Subcutaneous abdominal adipose tissue (tissue), 5 donors: Measurements from ENCODE around the gene THEM5.
A peak's percentile ranks its signal among the peaks of the same experiment; 100 is the strongest.
"Not testable (repeated sequence)": the region's sequence is repeated elsewhere in the genome, so short reads cannot be mapped to it uniquely, and the experiment has no call there.

Source experiments
- H3K27ac ChIP-seq: one replicate; pipeline ENCODE4 v1.7.0; 2013; ENCODE audit warnings: low read depth, mild to moderate bottlenecking, inconsistent platforms, low read length, moderate library complexity
- H3K27me3 ChIP-seq, 5 donors: one replicate each; pipeline ENCODE4 v1.7.0; 2013; ENCODE audit warnings: low read length in 5 of 5, inconsistent platforms in 1 of 5; ENCODE audit not compliant: control insufficient read depth in 5 of 5, insufficient read depth in 4 of 5
- H3K36me3 ChIP-seq, 5 donors: one replicate each; pipeline ENCODE4 v1.7.0; 2013; ENCODE audit warnings: low read length in 5 of 5; ENCODE audit not compliant: control insufficient read depth in 5 of 5, insufficient read depth in 5 of 5
- H3K4me1 ChIP-seq, 5 donors: one replicate each; pipeline ENCODE4 v1.7.0; 2013; ENCODE audit warnings: low read length in 5 of 5, mild to moderate bottlenecking in 3 of 5, moderate library complexity in 1 of 5; ENCODE audit not compliant: control insufficient read depth in 5 of 5, insufficient read depth in 5 of 5
- H3K4me3 ChIP-seq, 5 donors: one replicate each; pipeline ENCODE4 v1.7.0; 2013; ENCODE audit warnings: low read length in 5 of 5, low read depth in 1 of 5
- H3K9ac ChIP-seq, 5 donors: one replicate each; pipeline ENCODE4 v1.7.0; 2013; ENCODE audit warnings: low read length in 5 of 5, mild to moderate bottlenecking in 4 of 5, moderate library complexity in 3 of 5
- H3K9me3 ChIP-seq, 5 donors: one replicate each; pipeline ENCODE4 v1.7.0; 2013; ENCODE audit warnings: low read length in 5 of 5; ENCODE audit not compliant: control insufficient read depth in 5 of 5
- donor health status: healthy.
- donor health status: healthy.
- donor health status: healthy.
- donor health status: healthy.
- donor health status: healthy.

THEM5 gene

GRCh38 chr1:151853411-151853943 lies at the start of gene THEM5:
TSS of gene THEM5 (minus strand) at chr1:151853712. CDS start at chr1:151853565, 147 bp downstream.
- no peak within 1 kb of the TSS for H3K27ac ChIP-seq
- no peaks in the 10 kb centered on the region for H3K36me3 ChIP-seq
- peaks cover 3 to 32% (median 12%) of the 10 kb centered on the region in 5 donors for H3K4me1 ChIP-seq
- peaks cover 0 to 3% (median 0%) of the 10 kb centered on the region in 5 donors for H3K27me3 ChIP-seq
- H3K4me3 ChIP-seq, result no peak within 1 kb of the TSS
- H3K9me3 ChIP-seq, result no peaks in the 10 kb centered on the region
- H3K9ac ChIP-seq, result no peak within 1 kb of the TSS

GRCh38 chr1:151902858-151903257 lies 49.3 kb upstream of the THEM5 start:
- H3K4me3 ChIP-seq, result no peak overlapping the region
- H3K4me1 ChIP-seq, result peaks cover 0 to 19% (median 10%) of the 10 kb centered on the region in 5 donors
- peaks cover 0 to 5% (median 0%) of the 10 kb centered on the region in 5 donors for H3K36me3 ChIP-seq
- H3K27ac ChIP-seq, result no peak overlapping the region
- H3K9me3 ChIP-seq, result peaks cover 0 to 17% (median 0%) of the 10 kb centered on the region in 5 donors
- H3K27me3 ChIP-seq, result no peaks in the 10 kb centered on the region
- H3K9ac ChIP-seq, result no peak overlapping the region

DNA sequence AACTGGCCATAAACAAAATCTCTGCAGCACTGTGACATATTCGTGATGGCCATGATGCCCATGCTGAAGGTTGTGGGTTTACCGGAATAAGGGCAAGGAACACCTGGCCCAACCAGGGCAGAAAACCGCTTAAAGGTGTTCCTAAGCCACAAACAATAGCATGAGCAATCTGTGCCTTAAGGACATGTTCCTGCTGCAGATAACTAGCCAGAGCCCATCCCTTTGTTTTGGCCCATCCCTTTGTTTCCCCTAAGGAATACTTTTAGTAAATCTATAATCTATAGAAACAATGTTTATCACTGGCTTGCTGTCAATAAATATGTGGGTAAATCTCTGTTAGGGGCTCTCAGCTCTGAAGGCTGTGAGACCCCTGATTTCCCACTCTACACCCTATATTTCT lies 47.3 kb upstream of the THEM5 start:
- peaks cover 0 to 23% (median 12%) of the 10 kb centered on the region in 5 donors for H3K4me1 ChIP-seq
- not testable (repeated sequence) for H3K9me3 ChIP-seq, H3K9ac ChIP-seq, H3K4me3 ChIP-seq, H3K36me3 ChIP-seq, H3K27me3 ChIP-seq, H3K27ac ChIP-seq

DNA sequence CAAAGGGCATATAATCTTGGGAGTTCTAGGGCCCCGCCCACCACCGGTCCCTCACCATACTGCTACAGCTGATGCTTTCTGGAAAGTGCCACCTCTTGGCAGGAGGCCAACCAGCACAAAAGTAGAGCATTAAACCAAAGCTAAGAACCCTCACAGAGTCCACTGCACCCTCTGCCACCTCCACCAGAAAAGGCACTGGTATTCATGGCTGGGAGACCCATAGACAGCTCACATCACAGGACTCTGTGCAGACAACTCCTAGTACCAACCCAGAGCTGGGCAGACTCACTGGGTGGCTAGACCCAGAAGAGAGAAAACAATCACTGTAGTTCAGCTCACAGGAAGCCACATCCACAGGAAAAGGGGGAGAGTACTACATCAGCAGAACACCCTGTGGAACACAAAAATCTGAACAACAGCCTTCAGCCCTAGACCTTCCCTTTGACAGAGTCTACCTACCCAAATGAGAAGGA lies 45.0 kb upstream of the THEM5 start:
- H3K9ac ChIP-seq, result no peak overlapping the region
- peaks cover 0 to 6% (median 0%) of the 10 kb centered on the region in 5 donors for H3K9me3 ChIP-seq
- H3K36me3 ChIP-seq, result peaks cover 5 to 12% (median 7%) of the 10 kb centered on the region in 5 donors
- H3K4me1 ChIP-seq, result peaks cover 0 to 16% (median 11%) of the 10 kb centered on the region in 5 donors
- no peak overlapping the region for H3K27ac ChIP-seq
- no peak overlapping the region for H3K4me3 ChIP-seq
- H3K27me3 ChIP-seq, result no peaks in the 10 kb centered on the region

DNA sequence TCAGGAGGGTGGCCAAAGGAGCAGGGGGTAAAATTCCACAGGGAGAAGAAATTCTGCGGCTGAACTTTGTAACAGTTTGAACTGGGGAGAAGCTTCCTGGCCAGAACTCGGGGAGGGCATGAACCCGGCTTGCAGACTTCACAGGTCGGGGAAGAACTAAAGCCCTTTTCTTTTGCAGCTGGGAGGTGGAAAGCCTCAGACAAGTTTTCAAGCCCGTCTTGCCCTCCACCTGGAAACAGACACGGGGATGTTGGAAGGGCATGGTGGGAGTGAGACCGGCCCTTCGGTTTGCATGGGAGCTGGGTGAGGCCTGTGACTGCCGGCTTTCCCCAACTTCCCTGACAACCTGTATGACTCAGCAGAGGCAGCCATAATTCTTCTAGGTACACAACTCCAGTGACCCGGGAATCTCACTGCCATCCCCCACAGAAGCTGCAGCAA lies 44.5 kb upstream of the THEM5 start:
- Histone ChIP-seq H3K27ac (no peak overlapping the region), H3K36me3 (peaks cover 5 to 15% (median 11%) of the 10 kb centered on the region in 5 donors)

DNA sequence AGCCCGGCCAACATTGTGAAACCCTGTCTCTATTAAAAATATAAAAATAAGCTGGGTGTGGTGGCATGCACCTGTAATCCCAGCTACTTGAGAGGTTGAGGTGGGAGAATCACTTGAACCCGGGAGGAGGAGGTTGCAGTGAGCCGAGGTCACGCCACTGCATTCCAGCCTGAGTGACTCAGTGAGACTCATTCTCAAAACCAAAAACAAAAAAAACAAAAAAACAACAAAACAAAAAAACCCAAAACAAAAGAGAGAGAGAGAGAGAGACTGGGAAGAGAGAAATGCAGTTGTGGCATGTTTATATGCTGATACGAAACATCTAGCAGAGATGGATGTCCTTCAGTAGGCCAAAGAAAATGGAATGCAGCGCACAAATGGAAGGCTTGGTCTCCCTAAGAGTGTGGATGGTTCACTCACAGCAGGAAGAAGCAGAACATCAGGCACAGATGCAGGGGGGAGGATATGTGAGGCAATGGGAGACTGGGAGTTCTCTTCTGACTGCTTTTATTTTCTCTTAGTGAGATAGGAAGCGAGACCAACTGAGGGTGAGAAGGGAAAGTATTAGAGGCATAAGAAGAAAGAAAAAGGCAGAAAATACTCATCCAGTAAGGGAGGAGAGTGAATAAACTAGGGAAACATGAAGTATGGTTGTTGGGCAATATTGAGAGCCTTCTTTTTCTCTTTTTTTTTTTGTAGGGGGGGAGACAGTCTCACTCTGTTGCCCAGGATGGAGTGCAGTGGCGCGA lies 39.8 kb upstream of the THEM5 start:
- Histone ChIP-seq H3K27me3 (no peaks in the 10 kb centered on the region), H3K9ac (no peak overlapping the region), H3K4me3 (no peak overlapping the region), H3K27ac (no peak overlapping the region), H3K4me1 (peaks cover 0 to 12% (median 7%) of the 10 kb centered on the region in 5 donors), H3K9me3 (no peaks in the 10 kb centered on the region), H3K36me3 (peaks cover 17 to 37% (median 18%) of the 10 kb centered on the region in 5 donors)

More for the DNA sequence above, 44.5 kb upstream of the THEM5 start:
- Histone ChIP-seq H3K9me3 (peaks cover 0 to 6% (median 0%) of the 10 kb centered on the region in 5 donors), H3K4me1 (peaks cover 0 to 16% (median 11%) of the 10 kb centered on the region in 5 donors), H3K4me3 (peak overlapping the region in 1 of 5 donors; percentile 28), H3K27me3 (no peaks in the 10 kb centered on the region), H3K9ac (no peak overlapping the region)

- H3K36me3 ChIP-seq, result peaks cover 17 to 40% (median 26%) of the 10 kb centered on the region in 5 donors
- peaks cover 0 to under 1% (median 0%) of the 10 kb centered on the region in 5 donors for H3K4me1 ChIP-seq
- no peak overlapping the region for H3K4me3 ChIP-seq
- H3K9ac ChIP-seq, result no peak overlapping the region
- no peaks in the 10 kb centered on the region for H3K9me3 ChIP-seq
- no peak overlapping the region for H3K27ac ChIP-seq
- no peaks in the 10 kb centered on the region for H3K27me3 ChIP-seq
These were observed 38.7 kb upstream of the THEM5 start for GRCh38 chr1:151892190-151892589.

- Histone ChIP-seq H3K36me3 (peaks cover 16 to 40% (median 26%) of the 10 kb centered on the region in 5 donors), H3K4me1 (no peaks in the 10 kb centered on the region), H3K27ac (no peak overlapping the region), H3K27me3 (no peaks in the 10 kb centered on the region), H3K4me3 (no peak overlapping the region), H3K9ac (no peak overlapping the region), H3K9me3 (peaks cover 0 to 3% (median 0%) of the 10 kb centered on the region in 5 donors)
These were observed 38.0 kb upstream of the THEM5 start for GRCh38 chr1:151891512-151891911.

DNA sequence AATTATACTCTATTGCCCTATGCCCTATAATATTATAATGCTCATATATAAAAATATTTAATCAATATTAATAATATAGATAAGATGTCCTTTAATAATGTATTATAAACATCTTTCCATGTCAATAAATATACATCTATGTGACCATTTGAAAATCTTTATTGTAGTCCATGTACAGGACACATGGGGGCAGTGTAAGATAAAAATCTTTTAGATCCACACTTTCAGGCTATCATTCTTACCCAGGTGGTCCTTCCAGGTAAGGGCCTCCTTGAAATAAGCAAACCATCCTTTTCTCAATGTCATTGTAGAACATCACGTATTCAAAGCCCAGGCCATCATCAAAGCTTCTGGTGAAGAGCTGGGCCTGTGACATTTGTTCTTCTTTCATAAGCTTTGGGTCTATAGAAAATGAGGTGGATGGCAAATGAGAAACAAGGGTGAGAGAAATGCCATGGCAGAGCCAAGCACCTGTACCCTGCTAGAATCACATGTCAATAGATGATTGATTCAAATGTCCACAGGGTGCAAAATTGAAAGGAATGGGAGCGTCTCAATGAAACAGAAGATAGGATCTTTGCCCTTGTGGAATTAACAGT lies 35.6 kb upstream of the THEM5 start:
- H3K27me3 ChIP-seq, result no peaks in the 10 kb centered on the region
- H3K9me3 ChIP-seq, result peaks cover 0 to 4% (median 0%) of the 10 kb centered on the region in 5 donors
- H3K27ac ChIP-seq, result no peak overlapping the region
- no peak overlapping the region for H3K9ac ChIP-seq
- H3K4me3 ChIP-seq, result no peak overlapping the region
- peaks cover 11 to 33% (median 21%) of the 10 kb centered on the region in 5 donors for H3K36me3 ChIP-seq
- H3K4me1 ChIP-seq, result no peaks in the 10 kb centered on the region

- peaks cover 5 to 17% (median 12%) of the 10 kb centered on the region in 5 donors for H3K36me3 ChIP-seq
- H3K9me3 ChIP-seq, result peaks cover 0 to 4% (median 0%) of the 10 kb centered on the region in 5 donors
- no peaks in the 10 kb centered on the region for H3K27me3 ChIP-seq
- no peak overlapping the region for H3K4me3 ChIP-seq
- no peak overlapping the region for H3K27ac ChIP-seq
- no peaks in the 10 kb centered on the region for H3K4me1 ChIP-seq
- no peak overlapping the region for H3K9ac ChIP-seq
These were observed 33.5 kb upstream of the THEM5 start for GRCh38 chr1:151887028-151887427.
